Panc1 (cell line): ENCODE results near the gene RALGPS2. TPM values are rescaled to one million over a fixed set of nuclear protein-coding genes. Genes with fewer than 3 reads are reported as not detected.

Experiments used
- ATAC-seq: fragments of 200-7000 bp; cut with Tn5 transposase; 2 replicates; pipeline ENCODE4 v1.9.1; 2020; ENCODE audit warnings: mild to moderate bottlenecking, moderate library complexity
- BruUV-seq: library from RNA; stranded (reverse); fragments of 400-500 nt; replicated peaks from 2 replicates; lab custom pipeline; 2021; lab: Mats Ljungman, UMichigan
- CTCF ChIA-PET: fragments of 300-600 bp; sonication (Branson Sonifier 250); formaldehyde crosslinking; loops from one replicate; lab custom pipeline; 2022; ENCODE audit warnings: antibody characterized with exemption; lab: Charles Lee
- POLR2A ChIA-PET: fragments of 300-600 bp; sonication (Branson Sonifier 250); formaldehyde crosslinking; loops from one replicate; lab custom pipeline; 2022; ENCODE audit warnings: antibody characterized with exemption; lab: Charles Lee
- DNase-seq: peaks from one replicate; pipeline ENCODE4 v3.0.0-alpha.2; 2010; ENCODE audit warnings: low read depth, low spot score
- H3K27ac ChIP-seq: 2 replicates; pipeline ENCODE4 v1.5.1; 2011; ENCODE audit warnings: mild to moderate bottlenecking, low read length, inconsistent platforms
- H3K27me3 ChIP-seq: fragments of 200-500 bp; sonication (Bioruptor generic); 2 replicates; pipeline ENCODE4 v1.6.0; 2014; ENCODE audit warnings: low read length, inconsistent platforms; ENCODE audit not compliant: control insufficient read depth, insufficient read depth
- H3K36me3 ChIP-seq: fragments of 200-500 bp; sonication (Bioruptor generic); 2 replicates; pipeline ENCODE4 v1.5.1; 2014; ENCODE audit warnings: inconsistent platforms, mild to moderate bottlenecking, low read length, moderate library complexity; ENCODE audit not compliant: control insufficient read depth, insufficient read depth
- H3K4me1 ChIP-seq: 2 replicates; pipeline ENCODE4 v1.5.1; 2011; ENCODE audit warnings: inconsistent platforms, mild to moderate bottlenecking, low read length, moderate library complexity; ENCODE audit not compliant: control insufficient read depth, insufficient read depth
- H3K4me3 ChIP-seq, 2 experiments: 2 replicates each; pipeline ENCODE4 v1.5.1; 2011 to 2012; ENCODE audit warnings: low read depth in 2 of 2, low read length in 2 of 2, mild to moderate bottlenecking in 2 of 2, inconsistent platforms in 1 of 2, moderate library complexity in 1 of 2
- H3K9me3 ChIP-seq: fragments of 200-500 bp; sonication (Bioruptor generic); 2 replicates; pipeline ENCODE4 v1.5.1; 2014; ENCODE audit warnings: low read depth, mild to moderate bottlenecking, inconsistent platforms, low read length, moderate library complexity; ENCODE audit not compliant: control insufficient read depth, insufficient read depth
- CTCF ChIP-seq: fragments of 450-650 bp; IDR thresholded peaks from 2 replicates; pipeline ENCODE4 v1.5.1; 2017; ENCODE audit warnings: mild to moderate bottlenecking
- POLR2AphosphoS5 ChIP-seq: IDR thresholded peaks from 2 replicates; pipeline ENCODE4 v1.6.1; 2012; ENCODE audit warnings: mild to moderate bottlenecking, low read depth, low read length, moderate library complexity
- REST ChIP-seq, 2 experiments: IDR thresholded peaks; 2 replicates each; pipeline ENCODE4 v1.6.1; 2011 to 2012; ENCODE audit warnings: low read depth in 2 of 2, control low read depth in 1 of 2, low read length in 1 of 2, mild to moderate bottlenecking in 1 of 2, moderate library complexity in 1 of 2; ENCODE audit not compliant: insufficient read depth in 1 of 2
- SIN3A ChIP-seq: IDR thresholded peaks from 2 replicates; pipeline ENCODE4 v1.6.1; 2012; ENCODE audit warnings: low read depth, mild to moderate bottlenecking, low read length, moderate library complexity, borderline replicate concordance; ENCODE audit not compliant: insufficient read depth
- TCF7L2 ChIP-seq: IDR thresholded peaks from 2 replicates; pipeline ENCODE4 v1.6.1; 2011; ENCODE audit warnings: mild to moderate bottlenecking, low read depth, low read length, inconsistent platforms
- in situ Hi-C: cut with HindIII; loops from 2 replicates; pipeline ENCODE4 v1.10.0; 2016; ENCODE audit warnings: low sequenced_read_pairs, low pct_unique_long_range_greater_than_20kb
- intact Hi-C: fragments of 100-400 bp; cut with micrococcal nuclease; formaldehyde crosslinking; loops from one replicate; pipeline ENCODE4 v1.10.0; 2022; ENCODE audit not compliant: unreplicated experiment
- total RNA-seq: library from RNA; stranded (reverse); gene quantifications from one replicate; pipeline ENCODE4 v1.2.1, GENCODE V29; 2021; ENCODE audit not compliant: unreplicated experiment

RALGPS2 gene
- total RNA-seq, 1 experiment from 2014 or later, result 5.4 TPM

- H3K9me3 ChIP-seq, result no peaks in the 10 kb centered on the region
- in situ Hi-C loops, result no loop called here
- no peaks in the 10 kb centered on the region for H3K27me3 ChIP-seq
- H3K4me1 ChIP-seq, result no peaks in the 10 kb centered on the region
- H3K27ac ChIP-seq, result no peak overlapping the region
- ATAC-seq, result no peak
- no peak for TF ChIP-seq CTCF
- TF ChIP-seq TCF7L2, result no peak
- TF ChIP-seq POLR2AphosphoS5, result no peak
- no peak for TF ChIP-seq SIN3A
- no peak for TF ChIP-seq REST (IDR thresholded peaks at IDR 0.05; ENCODE audit: insufficient read depth in 1 of 2, low read depth in 2 of 2, low read length in 1 of 2)
- intact Hi-C loops, result no loop called here
- H3K4me3 ChIP-seq, result no peak overlapping the region
- CTCF ChIA-PET, result no interaction called here
- no peaks in the 10 kb centered on the region for H3K36me3 ChIP-seq
- no peak for DNase-seq
- POLR2A ChIA-PET, result interaction anchor here (0.6 kb wide), 1 partner anchor 10 kb away, joined by 3 read pairs; no protein-coding TSS in a partner anchor
- BruUV-seq, result no TSS peak
Observed at GRCh38 chr1:178933709-178934490, 208.9 kb downstream of the RALGPS2 start.

- Histone ChIP-seq H3K27me3 (no peaks in the 10 kb centered on the region), H3K36me3 (no peaks in the 10 kb centered on the region), H3K27ac (no peak overlapping the region), H3K4me3 (no peak overlapping the region), H3K9me3 (no peaks in the 10 kb centered on the region), H3K4me1 (no peaks in the 10 kb centered on the region)
- intact Hi-C loops, result no loop called here
- no TSS peak for BruUV-seq
- ChIA-PET CTCF (no interaction called here), POLR2A (interaction anchor here (0.6 kb wide), 1 partner anchor 11 kb away, joined by 3 read pairs; no protein-coding TSS in a partner anchor)
- no peak for ATAC-seq
- DNase-seq, result no peak
- no peak for TF ChIP-seq SIN3A
- TF ChIP-seq POLR2AphosphoS5, result no peak
- in situ Hi-C loops, result no loop called here
Observed at GRCh38 chr1:178934546-178934945, 209.5 kb downstream of the RALGPS2 start.

GRCh38 chr1:178935610-178936009, 210.6 kb downstream of the RALGPS2 start:
- ChIA-PET CTCF (no interaction called here), POLR2A (no interaction called here)
- no peak overlapping the region for H3K4me3 ChIP-seq
- H3K36me3 ChIP-seq, result no peaks in the 10 kb centered on the region
- in situ Hi-C loops (no loop called here), intact Hi-C loops (no loop called here)
- DNase-seq, result no peak
- no peaks in the 10 kb centered on the region for H3K4me1 ChIP-seq
- no peak for TF ChIP-seq TCF7L2
- TF ChIP-seq REST (IDR thresholded peaks at IDR 0.05; ENCODE audit: insufficient read depth in 1 of 2, low read depth in 2 of 2, low read length in 1 of 2), result no peak
- no peak for TF ChIP-seq SIN3A
- TF ChIP-seq POLR2AphosphoS5, result no peak
- H3K27me3 ChIP-seq, result no peaks in the 10 kb centered on the region
- ATAC-seq, result no peak
- BruUV-seq, result no TSS peak
- H3K27ac ChIP-seq, result no peak overlapping the region
- no peaks in the 10 kb centered on the region for H3K9me3 ChIP-seq
